ENCODE measurements around the gene G6PC3.

GRCh38 chr17:44122816-44123355 lies 52.4 kb downstream of the G6PC3 start:
- no peak for TF ChIP-seq GATA3 (IDR thresholded peaks at IDR 0.05; ENCODE audit: low read depth, low read length)
- no peak for TF ChIP-seq GATA2 (IDR thresholded peaks at IDR 0.05; ENCODE audit: low read depth, low read length)

Data from SH-SY5Y (cell line).